Measurements from ENCODE around the gene CD79B.

The CD79B gene

GRCh38 chr17:63931981-63932561 lies at the start of gene CD79B:
Gene CD79B (minus strand): TSS chr17:63932331. CDS start chr17:63932261, 70 bp downstream.
- DNase-seq (ENCODE audit: low spot score): no peak

- no peak for DNase-seq (ENCODE audit: low spot score)
Measured at GRCh38 chr17:63978272-63979200, 46.4 kb upstream of the CD79B start.

GRCh38 chr17:63976702-63977101 lies 44.6 kb upstream of the CD79B start:
- no peak for DNase-seq (ENCODE audit: low spot score)

- no peak for DNase-seq (ENCODE audit: low spot score)
Measured at GRCh38 chr17:63975541-63976092, 43.5 kb upstream of the CD79B start.

- peak; percentile 72 for DNase-seq (ENCODE audit: low spot score)
Measured at GRCh38 chr17:63974594-63975192, 42.6 kb upstream of the CD79B start.

- DNase-seq (ENCODE audit: low spot score): peak; percentile 67
Measured at GRCh38 chr17:63973930-63974593, 41.9 kb upstream of the CD79B start.

GRCh38 chr17:63973247-63973646 lies 41.1 kb upstream of the CD79B start:
- DNase-seq (ENCODE audit: low spot score): no peak

GRCh38 chr17:63972796-63973195 lies 40.7 kb upstream of the CD79B start, which contains the start of gene SCN4A:
Gene SCN4A (minus strand): TSS chr17:63972918. CDS start chr17:63972841, 77 bp downstream.
- DNase-seq (ENCODE audit: low spot score): no peak

- no peak for DNase-seq (ENCODE audit: low spot score)
Measured at GRCh38 chr17:63969278-63969677, 37.1 kb upstream of the CD79B start.

GRCh38 chr17:63967953-63968352 lies 35.8 kb upstream of the CD79B start:
- DNase-seq (ENCODE audit: low spot score): no peak

GRCh38 chr17:63966646-63967264 lies 34.6 kb upstream of the CD79B start:
- DNase-seq (ENCODE audit: low spot score): no peak

- no peak for DNase-seq (ENCODE audit: low spot score)
Measured at GRCh38 chr17:63963123-63963522, 31.0 kb upstream of the CD79B start.

- no peak for DNase-seq (ENCODE audit: low spot score)
Measured at GRCh38 chr17:63962298-63962744, 30.2 kb upstream of the CD79B start.

GRCh38 chr17:63961355-63962212 lies 29.5 kb upstream of the CD79B start:
- DNase-seq (ENCODE audit: low spot score): peak; percentile 56

- no peak for DNase-seq (ENCODE audit: low spot score)
Measured at GRCh38 chr17:63960430-63960829, 28.3 kb upstream of the CD79B start.

- no peak for DNase-seq (ENCODE audit: low spot score)
Measured at GRCh38 chr17:63960006-63960405, 27.9 kb upstream of the CD79B start.

GRCh38 chr17:63956296-63956920 lies 24.3 kb upstream of the CD79B start:
- no peak for DNase-seq (ENCODE audit: low spot score)

GRCh38 chr17:63955791-63956190 lies 23.7 kb upstream of the CD79B start:
- DNase-seq (ENCODE audit: low spot score): no peak

- no peak for DNase-seq (ENCODE audit: low spot score)
Measured at GRCh38 chr17:63955232-63955631, 23.1 kb upstream of the CD79B start.
